Ovary (tissue), 9 donors: ENCODE measurements around the gene TAF1. TPM values are rescaled to one million over a fixed set of nuclear protein-coding genes. Genes with fewer than 3 reads are reported as not detected.
"Not testable (repeated sequence)": the region's sequence is repeated elsewhere in the genome, so short reads cannot be mapped to it uniquely, and the experiment has no call there.

ENCODE experiments used
- DNase-seq, 5 donors: peaks; one replicate each; pipeline ENCODE4 v3.0.0-alpha.2; 2019 to 2020
- H3K27ac ChIP-seq, 2 donors: fragments of 200-600 bp; one replicate each; pipeline versions ENCODE4 v1.5.1 to v1.8.0; 2019 to 2022
- H3K27me3 ChIP-seq: fragments of 200-600 bp; one replicate; pipeline ENCODE4 v1.8.0; 2022
- H3K36me3 ChIP-seq: fragments of 200-600 bp; sonication (generic); one replicate; pipeline ENCODE4 v1.5.1; 2019
- H3K4me1 ChIP-seq: one replicate; pipeline ENCODE4 v1.8.1; 2013; ENCODE audit warnings: mild to moderate bottlenecking, moderate library complexity; ENCODE audit not compliant: insufficient read depth
- H3K4me3 ChIP-seq: fragments of 200-600 bp; sonication (generic); one replicate; pipeline ENCODE4 v1.5.1; 2017
- H3K9me3 ChIP-seq, 2 donors: fragments of 200-600 bp in 1 of 2; sonication (generic) in 1 of 2; one replicate each; pipeline versions ENCODE4 v1.5.1 to v1.8.1; 2013 to 2019; ENCODE audit warnings: mild to moderate bottlenecking in 1 of 2, moderate library complexity in 1 of 2
- EP300 ChIP-seq: sonication (generic); formaldehyde crosslinking; IDR thresholded peaks from one replicate; pipeline ENCODE4 v1.6.1; 2017; ENCODE audit warnings: antibody characterized with exemption
- POLR2A ChIP-seq: fragments of 450-650 bp; IDR thresholded peaks from one replicate; pipeline ENCODE4 v1.6.1; 2017; ENCODE audit warnings: antibody characterized with exemption, mild to moderate bottlenecking, moderate library complexity
- WGBS, 3 donors: extraction: QIAGEN DNeasy Blood & Tissue Kit in 1 of 3; methylation state at CpG; one replicate each; pipeline versions ENCODE4 v1.1.5 to v1.1.7; 2013 to 2017; 5-methylcytosine and 5-hydroxymethylcytosine counted together
- intact Hi-C, 4 donors: fragments of 100-400 bp; cut with DNase I; formaldehyde crosslinking; loops; one replicate each; pipeline versions ENCODE4 v1.11.0 to v1.15.1; 2022 to 2023
- polyA plus RNA-seq, 2 donors: library from polyadenylated mRNA; stranded (reverse); fragments of 200-250 nt in 1 of 2; fragments of 350-450 nt in 1 of 2; fragmentation: Illumina TruSeq in 1 of 2; extraction: RNeasy Lipid Tissue Mini Kit (QIAGEN cat#74804) in 1 of 2; gene quantifications; one replicate each; pipeline ENCODE4 v1.2.3, GENCODE V29; 2013 to 2014
- total RNA-seq, 7 donors: library from RNA; depleted of rRNA in 2 of 7; stranded (reverse); fragments of >200 nt in 2 of 7; fragmentation: NEBNext Ultra II Directional in 3 of 7; extraction: Animal tissue kit (Norgen Biotek cat#: 25700) in 3 of 7; gene quantifications; one replicate each; pipeline versions ENCODE4 v1.1.0 to v1.2.4, GENCODE V29; 2016 to 2023
- TF ChIP-seq, protein P1 (sequence below), 3 donors: fragments of 450-650 bp in 2 of 3; fragments of 200-600 bp in 1 of 3; IDR thresholded peaks; one replicate each; pipeline versions ENCODE4 v1.5.1 to v1.8.0; 2016 to 2022; ENCODE audit warnings: antibody characterized with exemption in 3 of 3, mild to moderate bottlenecking in 1 of 3
- donor health status: DM: no; HTN: no; CAD: no; lungs with moderate emphysema.
- donor health status: DM: no; HTN: no; CAD: no.
- donor health status: Bipolar disorder and iron deficiency.
- donor health status: DM: yes; HTN: yes; CAD: no.
- donor health status: DM: no; HTN: no; CAD: no.
- donor health status: DM: yes; HTN: yes; CAD: no.

Gene TAF1
- total and polyA plus RNA-seq, 9 donors, result 20.0 to 52.0 (median 41.7) TPM

DNA sequence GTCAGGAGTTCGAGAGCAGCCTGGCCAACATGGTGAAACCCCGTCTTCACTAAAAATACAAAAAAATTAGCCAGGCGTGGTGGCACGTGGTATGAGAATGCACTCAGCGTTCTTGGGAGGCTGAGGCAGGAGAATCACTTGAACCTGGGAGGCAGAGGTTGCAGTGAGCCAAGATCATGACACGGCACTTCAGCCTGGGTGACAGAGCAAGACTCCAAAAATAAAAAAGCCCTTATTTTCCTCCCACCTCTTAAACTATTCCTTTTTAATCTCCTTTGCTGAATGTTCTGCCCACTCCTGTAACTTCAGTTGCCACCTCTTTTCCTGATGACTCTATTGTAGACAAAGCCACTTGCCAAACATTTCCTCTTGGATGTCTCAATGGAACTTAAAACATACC is 72.6 kb downstream of the TAF1 start:
- Histone ChIP-seq H3K4me1 (no peaks in the 10 kb centered on the region), H3K9me3 (no peaks in the 10 kb centered on the region), H3K36me3 (no peaks in the 10 kb centered on the region), H3K27ac (no peak overlapping the region), H3K27me3 (peaks cover 2% of the 10 kb centered on the region), H3K4me3 (no peak overlapping the region)
- TF ChIP-seq POLR2A (no peak), EP300 (no peak)
- TF ChIP-seq, protein P1, sequence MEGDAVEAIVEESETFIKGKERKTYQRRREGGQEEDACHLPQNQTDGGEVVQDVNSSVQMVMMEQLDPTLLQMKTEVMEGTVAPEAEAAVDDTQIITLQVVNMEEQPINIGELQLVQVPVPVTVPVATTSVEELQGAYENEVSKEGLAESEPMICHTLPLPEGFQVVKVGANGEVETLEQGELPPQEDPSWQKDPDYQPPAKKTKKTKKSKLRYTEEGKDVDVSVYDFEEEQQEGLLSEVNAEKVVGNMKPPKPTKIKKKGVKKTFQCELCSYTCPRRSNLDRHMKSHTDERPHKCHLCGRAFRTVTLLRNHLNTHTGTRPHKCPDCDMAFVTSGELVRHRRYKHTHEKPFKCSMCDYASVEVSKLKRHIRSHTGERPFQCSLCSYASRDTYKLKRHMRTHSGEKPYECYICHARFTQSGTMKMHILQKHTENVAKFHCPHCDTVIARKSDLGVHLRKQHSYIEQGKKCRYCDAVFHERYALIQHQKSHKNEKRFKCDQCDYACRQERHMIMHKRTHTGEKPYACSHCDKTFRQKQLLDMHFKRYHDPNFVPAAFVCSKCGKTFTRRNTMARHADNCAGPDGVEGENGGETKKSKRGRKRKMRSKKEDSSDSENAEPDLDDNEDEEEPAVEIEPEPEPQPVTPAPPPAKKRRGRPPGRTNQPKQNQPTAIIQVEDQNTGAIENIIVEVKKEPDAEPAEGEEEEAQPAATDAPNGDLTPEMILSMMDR (IDR thresholded peaks at IDR 0.05), result no peak
- 76 to 86% (median 84%) methylated on average over 6 of the region's 6 CpGs for WGBS, 3 donors
- intact Hi-C loops, result no loop called here
- DNase-seq, result no peak

DNA sequence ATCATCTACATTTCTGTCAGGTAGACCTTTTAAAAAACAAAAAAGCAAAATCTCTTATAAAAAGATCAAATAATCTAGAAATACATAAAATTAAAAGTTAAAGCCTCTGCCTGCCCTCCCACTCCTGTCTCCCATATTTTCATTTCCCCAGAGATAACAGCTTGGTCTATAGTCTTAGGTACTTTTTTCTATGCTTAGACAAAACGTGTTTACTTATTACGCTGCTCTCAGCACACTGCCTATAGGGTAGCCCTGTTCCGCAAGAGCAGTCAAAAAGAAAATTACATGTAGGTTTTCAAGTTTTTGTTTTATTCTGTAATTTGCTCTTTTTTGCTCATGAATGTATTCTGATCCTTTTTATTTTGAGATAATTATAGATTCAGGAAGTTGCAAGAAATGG is 73.3 kb downstream of the TAF1 start:
- 78 to 84% (median 79%) methylated on average over 3 of the region's 3 CpGs for whole genome bisulfite sequencing, 3 donors
- H3K36me3 ChIP-seq, result no peaks in the 10 kb centered on the region
- intact Hi-C loops, result no loop called here
- H3K4me1 ChIP-seq, result no peaks in the 10 kb centered on the region
- H3K4me3 ChIP-seq, result no peak overlapping the region
- no peak for TF ChIP-seq POLR2A
- TF ChIP-seq, protein P1 (IDR thresholded peaks at IDR 0.05), result no peak
- TF ChIP-seq EP300, result no peak
- peaks cover 2% of the 10 kb centered on the region for H3K27me3 ChIP-seq
- DNase-seq, result no peak
- H3K27ac ChIP-seq, result no peak overlapping the region
- no peaks in the 10 kb centered on the region for H3K9me3 ChIP-seq

DNA sequence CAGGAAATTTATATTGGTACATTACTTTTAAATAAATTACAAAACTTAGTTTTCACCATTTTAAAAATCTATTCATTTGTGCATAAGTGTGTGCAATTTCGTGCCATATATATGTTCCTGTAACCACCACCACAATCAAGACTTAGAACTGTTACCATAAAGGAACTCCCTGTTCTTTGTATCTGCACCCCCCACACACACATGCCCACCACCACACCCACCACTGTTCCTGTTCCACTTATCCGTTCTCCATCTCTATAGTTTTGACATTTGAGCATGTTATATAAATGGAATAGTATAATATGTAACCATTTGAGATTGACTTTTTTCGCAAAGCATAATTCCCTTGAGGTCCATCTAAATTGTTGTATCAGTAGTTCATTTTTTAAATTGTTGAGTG is 73.7 kb downstream of the TAF1 start:
- H3K4me1 ChIP-seq, result no peaks in the 10 kb centered on the region
- no peak overlapping the region for H3K27ac ChIP-seq
- H3K27me3 ChIP-seq, result peaks cover 2% of the 10 kb centered on the region
- H3K4me3 ChIP-seq, result no peak overlapping the region
- no peaks in the 10 kb centered on the region for H3K36me3 ChIP-seq
- WGBS, 3 donors, result 76 to 82% (median 78%) methylated on average over 3 of the region's 3 CpGs
- no peaks in the 10 kb centered on the region for H3K9me3 ChIP-seq
- no peak for DNase-seq
- TF ChIP-seq, protein P1 (IDR thresholded peaks at IDR 0.05), result no peak
- TF ChIP-seq EP300 (no peak), POLR2A (no peak)
- intact Hi-C loops, result no loop called here

DNA sequence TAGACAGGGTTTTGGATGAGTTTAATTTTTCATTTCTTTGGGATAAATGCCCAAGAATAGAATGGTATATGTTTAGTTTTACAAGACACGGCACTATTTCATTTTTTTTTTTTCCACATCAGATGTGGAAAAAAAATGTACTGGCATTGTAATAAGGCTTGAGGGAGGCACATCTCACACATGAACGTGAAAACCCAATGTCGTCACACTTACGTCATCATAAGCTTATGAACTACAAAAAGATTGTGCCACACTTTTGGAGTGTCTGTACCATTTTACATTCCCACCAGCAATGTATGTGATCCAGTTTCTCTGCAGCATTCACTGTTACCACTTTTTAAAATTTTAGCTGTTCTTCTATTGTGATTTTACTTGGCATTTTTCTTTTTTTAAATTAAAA is 74.2 kb downstream of the TAF1 start:
- peaks cover 2% of the 10 kb centered on the region for H3K27me3 ChIP-seq

GRCh38 chrX:71441809-71442208 is 75.7 kb downstream of the TAF1 start:
- DNase-seq, intact Hi-C loops, H3K4me3 ChIP-seq, H3K27ac ChIP-seq, H3K27me3 ChIP-seq, H3K36me3 ChIP-seq, H3K4me1 ChIP-seq, H3K9me3 ChIP-seq: not testable (repeated sequence)
- WGBS, 3 donors, result 79 to 97% (median 96%) methylated on average over 2 of the region's 2 CpGs

More for the DNA sequence above, 74.2 kb downstream of the TAF1 start:
- 81 to 86% (median 86%) methylated on average over 4 of the region's 4 CpGs for WGBS, 3 donors
- Histone ChIP-seq H3K36me3 (no peaks in the 10 kb centered on the region), H3K9me3 (no peaks in the 10 kb centered on the region), H3K4me1 (no peaks in the 10 kb centered on the region), H3K27ac (no peak overlapping the region), H3K4me3 (no peak overlapping the region)
- intact Hi-C loops, result no loop called here
- DNase-seq, result no peak
- no peak for TF ChIP-seq EP300
- TF ChIP-seq, protein P1 (IDR thresholded peaks at IDR 0.05), result no peak
- no peak for TF ChIP-seq POLR2A
